ENCODE results near the gene ELF4.
A peak's percentile ranks its signal among the peaks of the same experiment; 100 is the strongest.

Gene ELF4

DNA sequence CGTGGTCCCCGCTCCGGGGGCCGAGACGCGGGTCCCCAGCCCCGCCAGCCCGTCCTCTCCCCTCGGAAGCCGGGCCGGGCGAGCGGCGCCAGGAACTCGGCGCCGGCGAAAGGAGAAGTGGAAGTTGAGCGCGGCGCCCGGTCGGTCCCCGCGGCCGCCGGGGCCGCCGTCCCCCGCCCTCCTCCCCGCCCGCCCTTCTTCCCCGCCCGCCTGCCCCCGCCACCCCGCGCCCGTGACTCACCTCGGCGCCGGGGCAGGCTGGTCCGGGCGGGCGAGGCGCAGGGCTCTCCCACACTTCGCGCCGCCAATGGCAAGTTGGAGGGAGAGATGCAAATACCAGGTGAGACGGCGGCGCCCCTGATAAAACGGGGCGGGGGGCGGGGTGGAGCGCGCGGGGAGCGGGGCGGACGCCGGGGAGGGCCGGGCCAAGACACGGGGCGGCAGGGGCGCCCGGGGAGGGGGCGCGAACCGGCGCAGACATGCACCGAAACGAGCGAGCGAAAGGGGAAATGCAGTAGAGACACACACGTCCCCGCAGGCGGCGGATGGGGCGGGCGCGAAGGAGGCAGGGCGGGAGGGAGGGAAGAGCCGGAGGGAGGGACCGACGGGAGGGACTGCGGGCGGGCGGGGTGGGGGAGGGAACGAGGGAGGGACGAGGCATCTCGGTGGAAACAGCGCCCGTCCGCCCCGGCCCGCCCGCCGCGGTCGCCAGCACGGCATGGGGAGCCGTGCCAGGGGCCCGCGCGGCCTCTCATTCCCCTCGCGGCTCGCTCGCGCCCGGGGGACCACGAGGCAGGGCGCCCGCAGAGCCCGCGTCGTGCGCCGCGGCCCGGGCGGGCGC is at the start of gene ELF4:
TSS of gene ELF4 (minus strand) at position 119 of the 841 bp plus-strand sequence. CDS start 29,167 bp downstream, outside the sequence.
- CTCF ChIA-PET: interaction anchor here (0.7 to 3.9 kb wide), 4 partner anchors 24 to 30 kb away, joined by 3 to 21 read pairs (median 3); no protein-coding TSS in a partner anchor
- TF ChIP-seq, protein P1, sequence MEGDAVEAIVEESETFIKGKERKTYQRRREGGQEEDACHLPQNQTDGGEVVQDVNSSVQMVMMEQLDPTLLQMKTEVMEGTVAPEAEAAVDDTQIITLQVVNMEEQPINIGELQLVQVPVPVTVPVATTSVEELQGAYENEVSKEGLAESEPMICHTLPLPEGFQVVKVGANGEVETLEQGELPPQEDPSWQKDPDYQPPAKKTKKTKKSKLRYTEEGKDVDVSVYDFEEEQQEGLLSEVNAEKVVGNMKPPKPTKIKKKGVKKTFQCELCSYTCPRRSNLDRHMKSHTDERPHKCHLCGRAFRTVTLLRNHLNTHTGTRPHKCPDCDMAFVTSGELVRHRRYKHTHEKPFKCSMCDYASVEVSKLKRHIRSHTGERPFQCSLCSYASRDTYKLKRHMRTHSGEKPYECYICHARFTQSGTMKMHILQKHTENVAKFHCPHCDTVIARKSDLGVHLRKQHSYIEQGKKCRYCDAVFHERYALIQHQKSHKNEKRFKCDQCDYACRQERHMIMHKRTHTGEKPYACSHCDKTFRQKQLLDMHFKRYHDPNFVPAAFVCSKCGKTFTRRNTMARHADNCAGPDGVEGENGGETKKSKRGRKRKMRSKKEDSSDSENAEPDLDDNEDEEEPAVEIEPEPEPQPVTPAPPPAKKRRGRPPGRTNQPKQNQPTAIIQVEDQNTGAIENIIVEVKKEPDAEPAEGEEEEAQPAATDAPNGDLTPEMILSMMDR (IDR thresholded peaks at IDR 0.05; ENCODE audit: control extremely low read depth, extremely low read depth, low read depth, missing control alignments): peak; percentile 14
- POLR2A ChIA-PET: no interaction called here
- peak; percentile 74 for DNase-seq (ENCODE audit: extremely low spot score)

DNA sequence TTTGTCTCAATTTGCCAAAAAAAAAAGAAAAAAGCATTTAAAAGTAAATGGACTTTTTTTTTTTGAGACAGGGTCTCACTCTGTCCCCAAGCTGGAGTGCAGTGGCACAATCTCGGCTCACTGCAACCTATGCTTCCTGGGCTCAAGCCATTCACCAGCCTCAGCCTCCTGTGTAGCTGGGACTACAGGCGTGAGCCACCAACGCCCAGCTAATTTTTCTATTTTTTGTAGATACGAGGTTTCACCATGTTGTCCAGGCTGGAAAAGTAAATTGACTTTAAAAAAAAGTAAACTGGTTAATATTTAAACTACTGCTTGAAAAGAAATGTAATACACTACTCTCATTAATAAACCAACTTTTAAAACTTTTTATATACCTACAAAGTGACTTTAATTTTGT is 49.5 kb upstream of the ELF4 start:
- POLR2A ChIA-PET: no interaction called here
- no peak for DNase-seq (ENCODE audit: extremely low spot score)
- CTCF ChIA-PET: interaction anchor here (1.9 kb wide), 1 partner anchor 39 kb away, joined by 6 read pairs; no protein-coding TSS in a partner anchor
- TF ChIP-seq, protein P1 (IDR thresholded peaks at IDR 0.05; ENCODE audit: control extremely low read depth, extremely low read depth, low read depth, missing control alignments): no peak

DNA sequence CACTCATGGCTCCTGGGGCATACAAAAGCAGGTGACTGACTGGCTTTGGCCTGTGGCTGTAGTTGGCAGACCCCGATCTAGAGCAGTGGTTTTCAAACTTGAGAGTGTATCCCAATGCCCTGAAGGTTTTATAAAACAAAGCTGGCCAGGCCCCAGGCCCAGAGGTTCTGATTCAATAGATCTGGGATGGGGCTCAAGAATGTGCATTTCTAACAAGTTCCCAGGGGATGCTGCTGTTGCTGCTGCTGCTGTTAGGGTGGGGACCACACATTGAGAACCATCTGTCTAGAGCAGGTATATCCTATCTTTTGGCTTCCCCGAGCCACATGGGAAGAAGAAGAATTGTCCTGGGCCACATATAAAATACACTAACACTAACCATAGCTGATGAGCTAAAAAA is 48.0 kb upstream of the ELF4 start:
- POLR2A ChIA-PET: no interaction called here
- CTCF ChIA-PET: interaction anchor here (1.9 kb wide), 1 partner anchor 38 kb away, joined by 6 read pairs; no protein-coding TSS in a partner anchor

DNA sequence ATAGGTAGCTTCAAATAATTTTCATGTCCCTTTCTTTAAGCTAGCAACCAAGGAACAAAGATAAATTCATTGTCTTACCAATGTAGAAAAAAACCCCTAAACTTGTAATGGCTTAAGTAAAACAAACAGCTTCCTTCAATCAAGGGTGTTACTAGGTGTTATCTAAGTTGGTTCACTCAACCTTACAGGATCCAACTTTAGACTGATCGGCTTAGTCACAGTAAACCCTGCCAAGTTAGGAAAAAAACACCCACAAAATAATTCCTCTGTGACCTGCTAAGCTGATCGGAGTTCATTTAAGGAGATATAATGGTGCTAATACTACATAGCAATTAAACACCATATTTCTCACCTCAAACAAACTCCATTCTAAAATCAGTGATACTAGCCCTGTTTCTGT is 45.3 kb upstream of the ELF4 start:
- TF ChIP-seq, protein P1 (IDR thresholded peaks at IDR 0.05; ENCODE audit: control extremely low read depth, extremely low read depth, low read depth, missing control alignments): no peak
- no peak for DNase-seq (ENCODE audit: extremely low spot score)
- POLR2A ChIA-PET: no interaction called here

More for the DNA sequence above, 48.0 kb upstream of the ELF4 start:
- no peak for DNase-seq (ENCODE audit: extremely low spot score)
- TF ChIP-seq, protein P1 (IDR thresholded peaks at IDR 0.05; ENCODE audit: control extremely low read depth, extremely low read depth, low read depth, missing control alignments): no peak

DNA sequence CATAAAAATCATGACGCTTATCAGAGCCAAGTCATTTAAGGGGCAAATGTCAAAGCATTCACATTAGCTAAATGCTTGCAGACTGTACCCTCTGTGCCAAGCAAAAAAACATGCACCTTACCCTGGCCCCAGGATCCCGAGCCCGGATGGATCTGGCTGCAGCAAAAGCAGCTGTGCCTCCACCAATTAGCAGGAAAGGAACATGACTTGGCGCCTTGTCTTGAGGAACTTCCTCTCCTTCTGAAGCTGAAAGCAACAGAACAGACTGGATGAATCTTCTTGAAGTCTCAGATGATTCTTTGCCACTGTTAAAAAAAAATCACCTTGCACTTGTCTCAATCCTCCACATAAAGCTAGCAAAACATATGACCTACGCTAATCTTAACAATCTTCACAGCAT is 37.3 kb upstream of the ELF4 start:
- POLR2A ChIA-PET: interaction anchor here (0.5 kb wide), 1 partner anchor 159 kb away, joined by 3 read pairs; no protein-coding TSS in a partner anchor
- CTCF ChIA-PET: interaction anchor here (1.0 to 3.3 kb wide), 2 partner anchors 27 to 68 kb away, joined by 3 to 8 read pairs; no protein-coding TSS in a partner anchor
- DNase-seq (ENCODE audit: extremely low spot score): no peak
- TF ChIP-seq, protein P1 (IDR thresholded peaks at IDR 0.05; ENCODE audit: control extremely low read depth, extremely low read depth, low read depth, missing control alignments): no peak

More for the DNA sequence above, 45.3 kb upstream of the ELF4 start:
- CTCF ChIA-PET: interaction anchor here (0.6 kb wide), 1 partner anchor 14 kb away, joined by 3 read pairs; no protein-coding TSS in a partner anchor

DNA sequence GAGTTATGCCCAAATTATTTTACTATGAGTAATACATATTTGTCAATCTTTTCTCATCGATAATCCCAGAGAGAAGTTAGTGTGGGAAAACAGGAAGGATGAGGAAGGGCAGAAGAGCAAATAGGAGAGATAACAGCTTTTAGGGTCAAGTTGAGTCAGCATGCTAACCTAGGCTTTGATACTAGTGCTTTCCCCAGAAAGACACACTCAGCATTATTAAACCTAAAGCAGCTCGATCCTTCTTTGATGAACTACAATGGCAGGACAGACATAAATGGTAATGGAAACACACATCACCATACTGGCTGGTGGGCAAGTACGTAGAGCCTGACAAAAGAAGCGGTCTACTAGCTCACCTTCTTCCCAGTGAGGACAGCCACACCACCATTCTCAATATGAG is 34.8 kb upstream of the ELF4 start:
- DNase-seq (ENCODE audit: extremely low spot score): no peak
- ChIA-PET POLR2A (no interaction called here), CTCF (interaction anchor here (1.6 kb wide), 1 partner anchor 84 kb away, joined by 4 read pairs; no protein-coding TSS in a partner anchor)
- TF ChIP-seq, protein P1 (IDR thresholded peaks at IDR 0.05; ENCODE audit: control extremely low read depth, extremely low read depth, low read depth, missing control alignments): no peak

Data from GM10248 (cell line).